WI38 (cell line): ENCODE results near the gene SAMD5.

ENCODE experiments used
- H3K4me3 ChIP-seq: 2 replicates; pipeline ENCODE4 v1.5.1; 2011; ENCODE audit warnings: low read depth, mild to moderate bottlenecking, control low read depth, low read length
- CTCF ChIP-seq: IDR thresholded peaks from 2 replicates; pipeline ENCODE4 v1.5.1; 2012; ENCODE audit warnings: low read depth, mild to moderate bottlenecking, control low read depth, low read length

SAMD5 gene

GRCh38 chr6:147509891-147510290 lies 1.4 kb downstream of the SAMD5 start:
- TF ChIP-seq CTCF: no peak

GRCh38 chr6:147510929-147511590 lies 2.6 kb downstream of the SAMD5 start:
- no peak overlapping the region for H3K4me3 ChIP-seq
- TF ChIP-seq CTCF: no peak

More at GRCh38 chr6:147509891-147510290, 1.4 kb downstream of the SAMD5 start:
- no peak overlapping the region for H3K4me3 ChIP-seq

GRCh38 chr6:147514831-147515230 lies 6.3 kb downstream of the SAMD5 start:
- H3K4me3 ChIP-seq: no peak overlapping the region
- TF ChIP-seq CTCF: no peak

GRCh38 chr6:147515327-147515726 lies 6.8 kb downstream of the SAMD5 start:
- no peak overlapping the region for H3K4me3 ChIP-seq
- no peak for TF ChIP-seq CTCF

- TF ChIP-seq CTCF: no peak
- H3K4me3 ChIP-seq: no peak overlapping the region
Observed at GRCh38 chr6:147522597-147522996, 14.1 kb downstream of the SAMD5 start.

- no peak overlapping the region for H3K4me3 ChIP-seq
- TF ChIP-seq CTCF: no peak
Observed at GRCh38 chr6:147525519-147526209, 17.2 kb downstream of the SAMD5 start.

- TF ChIP-seq CTCF: no peak
- no peak overlapping the region for H3K4me3 ChIP-seq
Observed at GRCh38 chr6:147527197-147527596, 18.7 kb downstream of the SAMD5 start.
